ENCODE results near the gene GPRIN2. TPM values are rescaled to one million over a fixed set of nuclear protein-coding genes. Genes with fewer than 3 reads are reported as not detected.

The GPRIN2 gene
- total RNA-seq, 6 experiments from 2014 or later: not detected

- DNase-seq: peak; percentile 0
- Mint-ChIP-seq H3K27ac (no peak overlapping the region), H3K4me3 (no peak overlapping the region), H3K27me3 (ENCODE audit: insufficient read depth) (peaks cover 12% of the 10 kb centered on the region), H3K4me1 (ENCODE audit: low read depth) (no peaks in the 10 kb centered on the region), H3K36me3 (ENCODE audit: low read depth) (no peaks in the 10 kb centered on the region), H3K9me3 (no peaks in the 10 kb centered on the region)
- TF ChIP-seq, protein P1, sequence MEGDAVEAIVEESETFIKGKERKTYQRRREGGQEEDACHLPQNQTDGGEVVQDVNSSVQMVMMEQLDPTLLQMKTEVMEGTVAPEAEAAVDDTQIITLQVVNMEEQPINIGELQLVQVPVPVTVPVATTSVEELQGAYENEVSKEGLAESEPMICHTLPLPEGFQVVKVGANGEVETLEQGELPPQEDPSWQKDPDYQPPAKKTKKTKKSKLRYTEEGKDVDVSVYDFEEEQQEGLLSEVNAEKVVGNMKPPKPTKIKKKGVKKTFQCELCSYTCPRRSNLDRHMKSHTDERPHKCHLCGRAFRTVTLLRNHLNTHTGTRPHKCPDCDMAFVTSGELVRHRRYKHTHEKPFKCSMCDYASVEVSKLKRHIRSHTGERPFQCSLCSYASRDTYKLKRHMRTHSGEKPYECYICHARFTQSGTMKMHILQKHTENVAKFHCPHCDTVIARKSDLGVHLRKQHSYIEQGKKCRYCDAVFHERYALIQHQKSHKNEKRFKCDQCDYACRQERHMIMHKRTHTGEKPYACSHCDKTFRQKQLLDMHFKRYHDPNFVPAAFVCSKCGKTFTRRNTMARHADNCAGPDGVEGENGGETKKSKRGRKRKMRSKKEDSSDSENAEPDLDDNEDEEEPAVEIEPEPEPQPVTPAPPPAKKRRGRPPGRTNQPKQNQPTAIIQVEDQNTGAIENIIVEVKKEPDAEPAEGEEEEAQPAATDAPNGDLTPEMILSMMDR (IDR thresholded peaks at IDR 0.05): no peak
Observed at GRCh38 chr10:46557319-46558121, 1.1 kb upstream of the GPRIN2 start.

GRCh38 chr10:46555713-46556514, 544 bp downstream of the GPRIN2 start:
- no peak overlapping the region for H3K4me3 Mint-ChIP-seq

DNA sequence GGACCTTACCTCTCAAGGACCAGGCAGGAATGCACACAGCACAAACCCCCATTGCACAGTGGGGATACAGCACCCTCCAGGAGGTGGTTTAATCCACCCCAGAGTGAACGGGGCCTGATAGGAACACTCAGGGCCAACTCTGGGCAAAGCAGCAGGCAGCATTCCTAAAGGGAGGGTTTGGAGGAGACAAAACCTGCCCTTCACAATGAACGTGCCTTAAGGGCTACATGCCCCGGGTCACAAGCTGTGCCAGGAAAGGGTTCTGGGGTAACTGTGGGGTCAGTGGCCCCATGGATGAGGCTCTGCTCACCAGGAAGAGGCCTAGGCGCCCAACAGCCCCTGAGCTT, 1.1 kb downstream of the GPRIN2 start:
- peaks cover 12% of the 10 kb centered on the region for H3K27me3 Mint-ChIP-seq (ENCODE audit: insufficient read depth)
- H3K36me3 Mint-ChIP-seq (ENCODE audit: low read depth): no peaks in the 10 kb centered on the region
- no peak for DNase-seq
- no peaks in the 10 kb centered on the region for H3K4me1 Mint-ChIP-seq (ENCODE audit: low read depth)
- TF ChIP-seq, protein P1 (IDR thresholded peaks at IDR 0.05): no peak
- no peak overlapping the region for H3K27ac Mint-ChIP-seq
- H3K4me3 Mint-ChIP-seq: no peak overlapping the region
- H3K9me3 Mint-ChIP-seq: no peaks in the 10 kb centered on the region

More at GRCh38 chr10:46555713-46556514, 544 bp downstream of the GPRIN2 start:
- H3K36me3 Mint-ChIP-seq (ENCODE audit: low read depth): no peaks in the 10 kb centered on the region
- H3K27me3 Mint-ChIP-seq (ENCODE audit: insufficient read depth): peaks cover 12% of the 10 kb centered on the region
- H3K27ac Mint-ChIP-seq: no peak overlapping the region
- H3K4me1 Mint-ChIP-seq (ENCODE audit: low read depth): no peaks in the 10 kb centered on the region
- TF ChIP-seq, protein P1 (IDR thresholded peaks at IDR 0.05): no peak
- DNase-seq: no peak
- H3K9me3 Mint-ChIP-seq: no peaks in the 10 kb centered on the region

- Mint-ChIP-seq H3K27ac (no peak overlapping the region), H3K4me1 (ENCODE audit: low read depth) (no peaks in the 10 kb centered on the region), H3K4me3 (no peak overlapping the region), H3K9me3 (no peaks in the 10 kb centered on the region), H3K36me3 (ENCODE audit: low read depth) (no peaks in the 10 kb centered on the region), H3K27me3 (ENCODE audit: insufficient read depth) (peaks cover 12% of the 10 kb centered on the region)
- no peak for DNase-seq
- TF ChIP-seq, protein P1 (IDR thresholded peaks at IDR 0.05): no peak
Observed at GRCh38 chr10:46554166-46554781, 2.2 kb downstream of the GPRIN2 start.

- H3K27ac Mint-ChIP-seq: no peak overlapping the region
- H3K36me3 Mint-ChIP-seq (ENCODE audit: low read depth): no peaks in the 10 kb centered on the region
- H3K4me1 Mint-ChIP-seq (ENCODE audit: low read depth): no peaks in the 10 kb centered on the region
- H3K9me3 Mint-ChIP-seq: no peaks in the 10 kb centered on the region
- H3K4me3 Mint-ChIP-seq: no peak overlapping the region
- no peak for DNase-seq
- peaks cover 17% of the 10 kb centered on the region for H3K27me3 Mint-ChIP-seq (ENCODE audit: insufficient read depth)
- TF ChIP-seq, protein P1 (IDR thresholded peaks at IDR 0.05): no peak
Observed at GRCh38 chr10:46553238-46554049, 3.0 kb downstream of the GPRIN2 start.
